Left lung (tissue), 10 donors: ENCODE data around the gene GLRA2. TPM values are rescaled to one million over a fixed set of nuclear protein-coding genes. Genes with fewer than 3 reads are reported as not detected.

Experiments
- ATAC-seq: fragments of 200-7000 bp; cut with Tn5 transposase; one replicate; pipeline ENCODE4 v1.9.1; 2020; ENCODE audit warnings: moderate library complexity
- DNase-seq, 4 donors: peaks; one replicate each; pipeline ENCODE4 v3.0.0-alpha.2; 2013 to 2020
- H3K27ac ChIP-seq, 2 donors: fragments of 200-600 bp; sonication (generic) in 1 of 2; one replicate each; pipeline versions ENCODE4 v1.5.0 to v1.8.0; 2020 to 2021
- H3K27me3 ChIP-seq, 2 donors: fragments of 200-600 bp; sonication (generic) in 1 of 2; one replicate each; pipeline versions ENCODE4 v1.5.0 to v1.8.0; 2020 to 2021
- H3K36me3 ChIP-seq, 2 donors: fragments of 200-600 bp; sonication (generic) in 1 of 2; one replicate each; pipeline versions ENCODE4 v1.5.0 to v1.8.0; 2020 to 2021
- H3K4me1 ChIP-seq, 2 donors: fragments of 200-600 bp; one replicate each; pipeline ENCODE4 v1.8.0; 2021
- H3K4me3 ChIP-seq, 2 donors: fragments of 200-600 bp; sonication (generic) in 1 of 2; one replicate each; pipeline versions ENCODE4 v1.5.0 to v1.8.0; 2020 to 2021; ENCODE audit warnings: mild to moderate bottlenecking in 1 of 2
- H3K9me3 ChIP-seq, 2 donors: fragments of 200-600 bp; sonication (generic) in 1 of 2; one replicate each; pipeline versions ENCODE4 v1.5.0 to v1.8.0; 2020 to 2021
- intact Hi-C, 2 donors: fragments of 100-400 bp; cut with DNase I; formaldehyde crosslinking; loops; one replicate each; pipeline versions ENCODE4 v1.11.2 to v1.14.2; 2022
- polyA plus RNA-seq, 6 donors: library from polyadenylated mRNA; unstranded; fragments of 120-200 nt; gene quantifications; one replicate each; pipeline ENCODE4 v1.2.1, GENCODE V29; 2013; ENCODE audit not compliant: insufficient read length in 6 of 6
- total RNA-seq, 2 donors: library from RNA; stranded (reverse); fragmentation: NEBNext Ultra II Directional; extraction: Animal tissue kit (Norgen Biotek cat#: 25700); gene quantifications; one replicate each; pipeline ENCODE4 v1.2.1, GENCODE V29; 2021
- TF ChIP-seq, protein P1 (sequence below), 2 donors: fragments of 200-600 bp; sonication (generic) in 1 of 2; IDR thresholded peaks; one replicate each; pipeline versions ENCODE4 v1.5.0 to v1.8.0; 2021; ENCODE audit warnings: antibody characterized with exemption in 2 of 2
- donor health status: DM: no; HTN: yes; CAD: no.
- donor health status: DM: no; HTN: no; CAD: no.

GLRA2 gene
- total and polyA plus RNA-seq, 8 donors: 0.18 to 0.33 (median 0.21) TPM; not detected in 2

- H3K27ac ChIP-seq: no peak overlapping the region
- no peaks in the 10 kb centered on the region for H3K9me3 ChIP-seq
- no peak overlapping the region for H3K4me3 ChIP-seq
- DNase-seq: peak in 1 of 4 donors; percentile 18
- H3K4me1 ChIP-seq: no peaks in the 10 kb centered on the region
- intact Hi-C loops: no loop called here
- ATAC-seq: no peak
- no peaks in the 10 kb centered on the region for H3K36me3 ChIP-seq
- no peaks in the 10 kb centered on the region for H3K27me3 ChIP-seq
- TF ChIP-seq, protein P1, sequence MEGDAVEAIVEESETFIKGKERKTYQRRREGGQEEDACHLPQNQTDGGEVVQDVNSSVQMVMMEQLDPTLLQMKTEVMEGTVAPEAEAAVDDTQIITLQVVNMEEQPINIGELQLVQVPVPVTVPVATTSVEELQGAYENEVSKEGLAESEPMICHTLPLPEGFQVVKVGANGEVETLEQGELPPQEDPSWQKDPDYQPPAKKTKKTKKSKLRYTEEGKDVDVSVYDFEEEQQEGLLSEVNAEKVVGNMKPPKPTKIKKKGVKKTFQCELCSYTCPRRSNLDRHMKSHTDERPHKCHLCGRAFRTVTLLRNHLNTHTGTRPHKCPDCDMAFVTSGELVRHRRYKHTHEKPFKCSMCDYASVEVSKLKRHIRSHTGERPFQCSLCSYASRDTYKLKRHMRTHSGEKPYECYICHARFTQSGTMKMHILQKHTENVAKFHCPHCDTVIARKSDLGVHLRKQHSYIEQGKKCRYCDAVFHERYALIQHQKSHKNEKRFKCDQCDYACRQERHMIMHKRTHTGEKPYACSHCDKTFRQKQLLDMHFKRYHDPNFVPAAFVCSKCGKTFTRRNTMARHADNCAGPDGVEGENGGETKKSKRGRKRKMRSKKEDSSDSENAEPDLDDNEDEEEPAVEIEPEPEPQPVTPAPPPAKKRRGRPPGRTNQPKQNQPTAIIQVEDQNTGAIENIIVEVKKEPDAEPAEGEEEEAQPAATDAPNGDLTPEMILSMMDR (IDR thresholded peaks at IDR 0.05): no peak
Observed at GRCh38 chrX:14501327-14501726, 28.0 kb upstream of the GLRA2 start.

DNA sequence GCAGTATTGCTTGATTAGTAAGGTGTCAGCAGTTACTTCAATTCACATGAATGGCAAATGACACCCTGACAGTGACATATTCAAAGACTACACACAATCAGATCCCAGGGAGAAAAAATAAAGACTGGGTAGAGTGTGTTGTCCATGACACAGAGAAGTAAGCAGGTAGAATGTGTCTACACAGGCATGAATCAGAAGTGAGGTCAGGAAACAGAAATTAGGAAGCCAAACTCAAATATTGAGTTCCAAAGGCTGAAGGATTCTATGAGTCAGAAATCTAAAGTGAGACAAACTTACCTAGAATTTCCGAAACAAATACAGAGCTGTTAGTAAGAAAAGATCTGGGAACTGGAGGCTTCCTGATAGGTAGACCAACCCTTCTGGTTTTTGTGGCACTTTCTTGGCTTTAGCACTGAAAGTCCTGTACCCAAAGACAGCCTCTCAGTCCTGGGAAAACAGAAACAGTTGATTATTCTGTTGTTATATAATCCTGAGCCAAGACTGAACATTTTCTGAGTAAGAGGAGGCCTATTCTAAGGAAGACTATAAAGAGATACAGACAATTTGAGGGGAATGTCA lies 24.3 kb upstream of the GLRA2 start:
- no peak overlapping the region for H3K4me3 ChIP-seq
- no peak for DNase-seq
- ATAC-seq: no peak
- intact Hi-C loops: no loop called here
- TF ChIP-seq, protein P1 (IDR thresholded peaks at IDR 0.05): no peak
- no peak overlapping the region for H3K27ac ChIP-seq
- no peaks in the 10 kb centered on the region for H3K4me1 ChIP-seq
- H3K9me3 ChIP-seq: no peaks in the 10 kb centered on the region
- no peaks in the 10 kb centered on the region for H3K36me3 ChIP-seq
- H3K27me3 ChIP-seq: no peaks in the 10 kb centered on the region

DNA sequence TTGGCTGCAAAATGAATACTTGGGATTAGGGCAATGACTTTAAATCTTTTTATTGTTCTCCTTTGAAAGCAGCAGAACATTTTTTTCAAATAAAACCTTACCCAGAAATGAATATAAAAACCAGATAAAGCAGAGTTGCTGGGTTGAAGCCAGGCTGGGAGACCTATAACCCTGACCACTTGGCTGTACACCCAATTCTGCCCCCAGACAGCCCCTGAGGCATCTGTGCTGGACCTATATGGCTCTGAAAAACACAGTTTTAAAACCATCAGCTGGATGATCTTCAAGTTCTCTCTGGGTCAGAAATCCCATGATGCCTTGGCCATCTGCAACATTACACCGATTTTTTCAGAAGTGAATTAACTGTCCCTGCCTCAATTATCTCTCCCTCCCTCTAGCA lies 23.7 kb upstream of the GLRA2 start:
- Histone ChIP-seq H3K9me3 (no peaks in the 10 kb centered on the region), H3K4me1 (no peaks in the 10 kb centered on the region), H3K27ac (no peak overlapping the region), H3K36me3 (no peaks in the 10 kb centered on the region), H3K27me3 (no peaks in the 10 kb centered on the region), H3K4me3 (no peak overlapping the region)
- intact Hi-C loops: no loop called here
- DNase-seq (no peak), ATAC-seq (no peak)
- TF ChIP-seq, protein P1 (IDR thresholded peaks at IDR 0.05): no peak

DNA sequence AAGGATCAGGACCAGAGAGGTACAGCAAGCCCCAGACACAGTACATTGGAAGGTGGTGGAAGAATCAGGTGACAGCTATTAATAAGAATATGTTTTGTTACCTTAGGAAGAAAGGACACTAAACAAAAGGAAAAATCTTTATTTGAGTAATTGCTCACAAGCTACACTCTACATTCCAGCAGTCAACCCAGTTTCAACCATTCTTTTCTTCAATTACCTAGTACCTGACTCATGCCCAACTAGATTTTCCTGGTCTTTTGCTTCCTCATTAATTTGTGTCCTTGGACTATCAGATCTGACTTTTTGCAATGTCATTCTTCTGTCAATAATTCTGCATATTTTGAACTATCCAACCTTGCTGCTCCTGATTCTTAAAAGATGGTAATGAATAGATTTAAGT lies 22.5 kb upstream of the GLRA2 start:
- no peak for DNase-seq
- H3K36me3 ChIP-seq: no peaks in the 10 kb centered on the region
- H3K4me3 ChIP-seq: no peak overlapping the region
- intact Hi-C loops: no loop called here
- H3K4me1 ChIP-seq: no peaks in the 10 kb centered on the region
- TF ChIP-seq, protein P1 (IDR thresholded peaks at IDR 0.05): no peak
- no peaks in the 10 kb centered on the region for H3K9me3 ChIP-seq
- H3K27ac ChIP-seq: no peak overlapping the region
- no peaks in the 10 kb centered on the region for H3K27me3 ChIP-seq
- ATAC-seq: no peak

DNA sequence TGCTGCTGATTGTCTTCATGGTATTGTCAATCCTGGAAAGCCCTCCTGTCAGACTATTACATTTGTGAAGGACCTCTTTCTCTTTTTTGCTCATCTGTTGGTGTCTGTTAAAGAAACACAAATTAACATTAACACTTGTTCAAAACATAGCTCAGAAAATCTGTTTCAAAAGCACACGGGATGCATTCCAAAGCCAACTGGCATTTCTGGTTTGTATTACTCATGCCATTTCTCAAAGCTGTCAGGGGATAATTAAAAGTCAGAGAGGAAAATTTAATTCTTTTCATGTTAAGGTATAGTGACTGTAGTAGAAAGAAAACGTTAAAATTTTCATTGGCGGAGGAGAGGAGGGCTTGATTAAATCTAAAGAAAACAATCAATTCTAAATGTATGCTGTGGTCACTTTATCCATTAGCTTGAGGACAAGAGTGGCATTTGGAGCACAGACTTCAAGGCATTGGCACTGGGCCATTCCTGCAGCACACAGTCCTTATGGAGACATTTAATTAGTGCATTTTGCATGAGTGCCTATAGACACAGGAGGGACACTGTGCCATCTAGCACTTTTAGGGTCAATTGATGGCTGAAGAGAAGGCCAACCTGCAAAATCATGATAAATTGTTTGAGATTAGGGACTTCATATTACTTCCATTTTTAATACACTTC lies 21.2 kb upstream of the GLRA2 start:
- intact Hi-C loops: no loop called here
- Histone ChIP-seq H3K27me3 (no peaks in the 10 kb centered on the region), H3K27ac (no peak overlapping the region), H3K36me3 (no peaks in the 10 kb centered on the region), H3K4me1 (no peaks in the 10 kb centered on the region), H3K4me3 (no peak overlapping the region), H3K9me3 (no peaks in the 10 kb centered on the region)
- TF ChIP-seq, protein P1 (IDR thresholded peaks at IDR 0.05): no peak
- ATAC-seq: no peak
- no peak for DNase-seq
